ENCODE results near the gene ACTN3.

DNA sequence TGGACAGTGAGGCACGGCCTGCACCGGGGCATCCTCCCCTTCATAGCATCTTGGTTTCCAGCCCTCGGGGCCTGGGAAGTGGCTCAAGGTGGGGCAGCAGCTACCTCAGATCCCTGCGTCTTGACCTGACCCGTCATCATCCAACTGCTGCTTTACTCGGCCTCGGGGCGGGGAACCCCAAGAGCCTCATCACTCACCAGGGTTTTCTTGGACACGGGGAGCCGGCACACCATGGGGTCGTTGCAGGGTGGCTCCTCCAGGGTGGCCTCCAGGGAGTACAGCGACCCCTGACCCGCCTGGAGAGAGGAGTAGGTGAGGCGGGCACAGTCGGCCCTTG lies 21.1 kb downstream of the ACTN3 start:
- TF ChIP-seq, protein P1, sequence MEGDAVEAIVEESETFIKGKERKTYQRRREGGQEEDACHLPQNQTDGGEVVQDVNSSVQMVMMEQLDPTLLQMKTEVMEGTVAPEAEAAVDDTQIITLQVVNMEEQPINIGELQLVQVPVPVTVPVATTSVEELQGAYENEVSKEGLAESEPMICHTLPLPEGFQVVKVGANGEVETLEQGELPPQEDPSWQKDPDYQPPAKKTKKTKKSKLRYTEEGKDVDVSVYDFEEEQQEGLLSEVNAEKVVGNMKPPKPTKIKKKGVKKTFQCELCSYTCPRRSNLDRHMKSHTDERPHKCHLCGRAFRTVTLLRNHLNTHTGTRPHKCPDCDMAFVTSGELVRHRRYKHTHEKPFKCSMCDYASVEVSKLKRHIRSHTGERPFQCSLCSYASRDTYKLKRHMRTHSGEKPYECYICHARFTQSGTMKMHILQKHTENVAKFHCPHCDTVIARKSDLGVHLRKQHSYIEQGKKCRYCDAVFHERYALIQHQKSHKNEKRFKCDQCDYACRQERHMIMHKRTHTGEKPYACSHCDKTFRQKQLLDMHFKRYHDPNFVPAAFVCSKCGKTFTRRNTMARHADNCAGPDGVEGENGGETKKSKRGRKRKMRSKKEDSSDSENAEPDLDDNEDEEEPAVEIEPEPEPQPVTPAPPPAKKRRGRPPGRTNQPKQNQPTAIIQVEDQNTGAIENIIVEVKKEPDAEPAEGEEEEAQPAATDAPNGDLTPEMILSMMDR (IDR thresholded peaks at IDR 0.05) = no peak
- TF ChIP-seq POLR2A (IDR thresholded peaks at IDR 0.05) = no peak
